Measurements from ENCODE around the gene NUAK1.

The NUAK1 gene

DNA sequence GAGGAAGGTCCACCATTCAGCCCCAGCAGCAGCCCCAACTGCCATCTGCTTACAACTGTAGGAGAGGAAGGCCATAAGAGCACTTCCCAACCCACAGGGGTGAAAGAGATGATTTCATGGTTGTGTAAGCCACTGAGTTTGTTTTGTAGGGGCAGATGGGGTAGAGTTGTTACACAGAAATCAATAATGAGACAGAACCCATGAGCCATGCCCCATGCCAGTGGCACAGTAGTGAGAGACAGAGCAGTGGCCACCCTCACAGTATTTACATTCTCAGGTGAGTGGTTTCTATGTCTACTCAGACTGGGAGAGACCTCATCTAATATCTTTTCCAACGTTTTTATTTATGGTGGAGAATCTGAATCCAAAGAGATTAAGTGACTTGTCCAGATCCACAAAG, 68.6 kb downstream of the NUAK1 start:
- Histone ChIP-seq H3K79me2 (ENCODE audit: low read length) (no peaks in the 10 kb centered on the region), H3K4me3 (ENCODE audit: low read length) (no peak overlapping the region), H3K36me3 (replicated peaks; ENCODE audit: low read depth, low read length) (no peaks in the 10 kb centered on the region)

GRCh38 chr12:106068296-106068695, 70.5 kb downstream of the NUAK1 start:
- Histone ChIP-seq H3K36me3 (replicated peaks; ENCODE audit: low read depth, low read length) (no peaks in the 10 kb centered on the region), H3K4me2 (ENCODE audit: low read length) (no peak overlapping the region), H4K20me1 (ENCODE audit: insufficient read depth, low read length) (no peaks in the 10 kb centered on the region), H2AFZ (ENCODE audit: low read depth, low read length) (no peak overlapping the region), H3K9me3 (ENCODE audit: insufficient read depth, low read length) (no peaks in the 10 kb centered on the region; the same call in 1 of the 2 replicates), H3K4me1 (ENCODE audit: low read length) (peaks cover 28% of the 10 kb centered on the region), H3K27ac (ENCODE audit: low read length) (no peak overlapping the region), H3K79me2 (ENCODE audit: low read length) (no peaks in the 10 kb centered on the region), H3K4me3 (ENCODE audit: low read length) (no peak overlapping the region), H3K27me3 (ENCODE audit: low read depth, low read length) (peaks cover 20% of the 10 kb centered on the region; the same call in 1 of the 2 replicates), H3K9ac (ENCODE audit: low read length) (no peak overlapping the region)
- TF ChIP-seq EZH2phosphoT487 (IDR thresholded peaks at IDR 0.05; ENCODE audit: low read depth), result no peak

More for the DNA sequence above, 68.6 kb downstream of the NUAK1 start:
- H3K4me2 ChIP-seq (ENCODE audit: low read length), result no peak overlapping the region
- no peak overlapping the region for H2AFZ ChIP-seq (ENCODE audit: low read depth, low read length)
- H3K9ac ChIP-seq (ENCODE audit: low read length), result no peak overlapping the region
- H3K9me3 ChIP-seq (ENCODE audit: insufficient read depth, low read length), result no peaks in the 10 kb centered on the region; the same call in 1 of the 2 replicates
- TF ChIP-seq EZH2phosphoT487 (IDR thresholded peaks at IDR 0.05; ENCODE audit: low read depth), result no peak
- TF ChIP-seq, protein P1, sequence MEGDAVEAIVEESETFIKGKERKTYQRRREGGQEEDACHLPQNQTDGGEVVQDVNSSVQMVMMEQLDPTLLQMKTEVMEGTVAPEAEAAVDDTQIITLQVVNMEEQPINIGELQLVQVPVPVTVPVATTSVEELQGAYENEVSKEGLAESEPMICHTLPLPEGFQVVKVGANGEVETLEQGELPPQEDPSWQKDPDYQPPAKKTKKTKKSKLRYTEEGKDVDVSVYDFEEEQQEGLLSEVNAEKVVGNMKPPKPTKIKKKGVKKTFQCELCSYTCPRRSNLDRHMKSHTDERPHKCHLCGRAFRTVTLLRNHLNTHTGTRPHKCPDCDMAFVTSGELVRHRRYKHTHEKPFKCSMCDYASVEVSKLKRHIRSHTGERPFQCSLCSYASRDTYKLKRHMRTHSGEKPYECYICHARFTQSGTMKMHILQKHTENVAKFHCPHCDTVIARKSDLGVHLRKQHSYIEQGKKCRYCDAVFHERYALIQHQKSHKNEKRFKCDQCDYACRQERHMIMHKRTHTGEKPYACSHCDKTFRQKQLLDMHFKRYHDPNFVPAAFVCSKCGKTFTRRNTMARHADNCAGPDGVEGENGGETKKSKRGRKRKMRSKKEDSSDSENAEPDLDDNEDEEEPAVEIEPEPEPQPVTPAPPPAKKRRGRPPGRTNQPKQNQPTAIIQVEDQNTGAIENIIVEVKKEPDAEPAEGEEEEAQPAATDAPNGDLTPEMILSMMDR (IDR thresholded peaks at IDR 0.05; ENCODE audit: low read depth, low read length), result no peak
- H3K4me1 ChIP-seq (ENCODE audit: low read length), result peaks cover 46% of the 10 kb centered on the region
- H3K27ac ChIP-seq (ENCODE audit: low read length), result no peak overlapping the region
- no peaks in the 10 kb centered on the region for H4K20me1 ChIP-seq (ENCODE audit: insufficient read depth, low read length)
- H3K27me3 ChIP-seq (ENCODE audit: low read depth, low read length), result peaks cover 23% of the 10 kb centered on the region; the same call in 1 of the 2 replicates

- no peaks in the 10 kb centered on the region for H3K36me3 ChIP-seq (replicated peaks; ENCODE audit: low read depth, low read length)
- TF ChIP-seq, protein P1 (IDR thresholded peaks at IDR 0.05; ENCODE audit: low read depth, low read length), result no peak
- no peak for TF ChIP-seq EZH2phosphoT487 (IDR thresholded peaks at IDR 0.05; ENCODE audit: low read depth)
- no peaks in the 10 kb centered on the region; the same call in 1 of the 2 replicates for H3K9me3 ChIP-seq (ENCODE audit: insufficient read depth, low read length)
- H3K27ac ChIP-seq (ENCODE audit: low read length), result no peak overlapping the region
- peaks cover 20% of the 10 kb centered on the region; the same call in 1 of the 2 replicates for H3K27me3 ChIP-seq (ENCODE audit: low read depth, low read length)
- no peak overlapping the region for H3K9ac ChIP-seq (ENCODE audit: low read length)
- no peaks in the 10 kb centered on the region for H3K79me2 ChIP-seq (ENCODE audit: low read length)
- no peak overlapping the region for H3K4me3 ChIP-seq (ENCODE audit: low read length)
- H3K4me2 ChIP-seq (ENCODE audit: low read length), result no peak overlapping the region
- H3K4me1 ChIP-seq (ENCODE audit: low read length), result peaks cover 22% of the 10 kb centered on the region
- no peaks in the 10 kb centered on the region for H4K20me1 ChIP-seq (ENCODE audit: insufficient read depth, low read length)
- H2AFZ ChIP-seq (ENCODE audit: low read depth, low read length), result no peak overlapping the region
Measured at GRCh38 chr12:106067606-106068205, 71.0 kb downstream of the NUAK1 start.

GRCh38 chr12:106066726-106067325, 71.9 kb downstream of the NUAK1 start:
- H3K4me3 ChIP-seq (ENCODE audit: low read length), result no peak overlapping the region
- H3K4me1 ChIP-seq (ENCODE audit: low read length), result peaks cover 13% of the 10 kb centered on the region
- H3K27me3 ChIP-seq (ENCODE audit: low read depth, low read length), result peaks cover 20% of the 10 kb centered on the region; the same call in 1 of the 2 replicates
- no peak overlapping the region for H2AFZ ChIP-seq (ENCODE audit: low read depth, low read length)
- H3K79me2 ChIP-seq (ENCODE audit: low read length), result no peaks in the 10 kb centered on the region
- TF ChIP-seq, protein P1 (IDR thresholded peaks at IDR 0.05; ENCODE audit: low read depth, low read length), result no peak
- no peak for TF ChIP-seq EZH2phosphoT487 (IDR thresholded peaks at IDR 0.05; ENCODE audit: low read depth)
- H3K36me3 ChIP-seq (replicated peaks; ENCODE audit: low read depth, low read length), result no peaks in the 10 kb centered on the region
- no peak overlapping the region for H3K27ac ChIP-seq (ENCODE audit: low read length)
- no peaks in the 10 kb centered on the region; the same call in 1 of the 2 replicates for H3K9me3 ChIP-seq (ENCODE audit: insufficient read depth, low read length)
- H3K4me2 ChIP-seq (ENCODE audit: low read length), result no peak overlapping the region
- H3K9ac ChIP-seq (ENCODE audit: low read length), result no peak overlapping the region
- no peaks in the 10 kb centered on the region for H4K20me1 ChIP-seq (ENCODE audit: insufficient read depth, low read length)

Data from OCI-LY3 (cell line).